WTC11 (cell line): ENCODE results near the gene LRRFIP1.

Experiments used
- ZNF317 ChIP-seq: sonication (generic); formaldehyde crosslinking; IDR thresholded peaks from 2 replicates; pipeline ENCODE4 v1.8.1; 2023; ENCODE audit warnings: low read depth, mild to moderate bottlenecking, moderate library complexity, missing genetic modification reagents, borderline replicate concordance
- TF ChIP-seq, protein P1 (sequence below): sonication (generic); formaldehyde crosslinking; IDR thresholded peaks from 2 replicates; pipeline ENCODE4 v1.8.1; 2023; ENCODE audit warnings: mild to moderate bottlenecking, missing genetic modification reagents, moderate library complexity
- TF ChIP-seq, protein P2 (sequence below): fragments of 200-600 bp; IDR thresholded peaks from 2 replicates; pipeline ENCODE4 v1.8.0; 2022; ENCODE audit warnings: antibody characterized with exemption
- TF ChIP-seq, protein P3 (sequence below): sonication (generic); formaldehyde crosslinking; IDR thresholded peaks from 2 replicates; pipeline ENCODE4 v1.8.1; 2022; ENCODE audit warnings: low read depth, missing genetic modification reagents, borderline replicate concordance

DNA sequence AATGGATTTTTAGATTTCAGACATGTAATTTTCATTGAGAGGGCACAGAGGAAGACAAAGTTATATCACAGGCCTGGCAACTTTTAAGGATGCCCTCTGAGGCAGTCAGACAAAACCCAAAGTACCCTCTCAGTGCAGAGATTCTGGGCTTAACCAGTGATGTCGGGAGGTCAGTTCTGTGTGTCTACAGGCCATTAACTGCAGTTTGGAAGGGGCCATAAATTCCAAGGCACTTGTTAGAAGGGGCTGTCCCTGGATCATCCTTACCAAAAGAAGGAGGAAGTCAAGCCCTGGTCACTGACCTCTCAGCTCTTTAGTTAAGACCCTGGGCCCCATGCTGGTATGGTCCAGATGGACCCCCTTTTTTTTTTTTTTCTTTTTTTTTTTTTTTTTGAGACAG lies 60.7 kb downstream of the LRRFIP1 start:
- TF ChIP-seq, protein P1, sequence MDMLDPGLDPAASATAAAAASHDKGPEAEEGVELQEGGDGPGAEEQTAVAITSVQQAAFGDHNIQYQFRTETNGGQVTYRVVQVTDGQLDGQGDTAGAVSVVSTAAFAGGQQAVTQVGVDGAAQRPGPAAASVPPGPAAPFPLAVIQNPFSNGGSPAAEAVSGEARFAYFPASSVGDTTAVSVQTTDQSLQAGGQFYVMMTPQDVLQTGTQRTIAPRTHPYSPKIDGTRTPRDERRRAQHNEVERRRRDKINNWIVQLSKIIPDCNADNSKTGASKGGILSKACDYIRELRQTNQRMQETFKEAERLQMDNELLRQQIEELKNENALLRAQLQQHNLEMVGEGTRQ (CRISPR knock-in tag) = no peak
- TF ChIP-seq, protein P2, sequence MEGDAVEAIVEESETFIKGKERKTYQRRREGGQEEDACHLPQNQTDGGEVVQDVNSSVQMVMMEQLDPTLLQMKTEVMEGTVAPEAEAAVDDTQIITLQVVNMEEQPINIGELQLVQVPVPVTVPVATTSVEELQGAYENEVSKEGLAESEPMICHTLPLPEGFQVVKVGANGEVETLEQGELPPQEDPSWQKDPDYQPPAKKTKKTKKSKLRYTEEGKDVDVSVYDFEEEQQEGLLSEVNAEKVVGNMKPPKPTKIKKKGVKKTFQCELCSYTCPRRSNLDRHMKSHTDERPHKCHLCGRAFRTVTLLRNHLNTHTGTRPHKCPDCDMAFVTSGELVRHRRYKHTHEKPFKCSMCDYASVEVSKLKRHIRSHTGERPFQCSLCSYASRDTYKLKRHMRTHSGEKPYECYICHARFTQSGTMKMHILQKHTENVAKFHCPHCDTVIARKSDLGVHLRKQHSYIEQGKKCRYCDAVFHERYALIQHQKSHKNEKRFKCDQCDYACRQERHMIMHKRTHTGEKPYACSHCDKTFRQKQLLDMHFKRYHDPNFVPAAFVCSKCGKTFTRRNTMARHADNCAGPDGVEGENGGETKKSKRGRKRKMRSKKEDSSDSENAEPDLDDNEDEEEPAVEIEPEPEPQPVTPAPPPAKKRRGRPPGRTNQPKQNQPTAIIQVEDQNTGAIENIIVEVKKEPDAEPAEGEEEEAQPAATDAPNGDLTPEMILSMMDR = no peak
- TF ChIP-seq, protein P3, sequence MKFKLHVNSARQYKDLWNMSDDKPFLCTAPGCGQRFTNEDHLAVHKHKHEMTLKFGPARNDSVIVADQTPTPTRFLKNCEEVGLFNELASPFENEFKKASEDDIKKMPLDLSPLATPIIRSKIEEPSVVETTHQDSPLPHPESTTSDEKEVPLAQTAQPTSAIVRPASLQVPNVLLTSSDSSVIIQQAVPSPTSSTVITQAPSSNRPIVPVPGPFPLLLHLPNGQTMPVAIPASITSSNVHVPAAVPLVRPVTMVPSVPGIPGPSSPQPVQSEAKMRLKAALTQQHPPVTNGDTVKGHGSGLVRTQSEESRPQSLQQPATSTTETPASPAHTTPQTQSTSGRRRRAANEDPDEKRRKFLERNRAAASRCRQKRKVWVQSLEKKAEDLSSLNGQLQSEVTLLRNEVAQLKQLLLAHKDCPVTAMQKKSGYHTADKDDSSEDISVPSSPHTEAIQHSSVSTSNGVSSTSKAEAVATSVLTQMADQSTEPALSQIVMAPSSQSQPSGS (CRISPR knock-in tag) = no peak
- TF ChIP-seq ZNF317 (CRISPR knock-in tag) = no peak
